Esophagus mucosa (tissue), 1 donor: ENCODE results near the gene TMEM135. TPM values are rescaled to one million over a fixed set of nuclear protein-coding genes. Genes with fewer than 3 reads are reported as not detected.
"Not testable (repeated sequence)": the region's sequence is repeated elsewhere in the genome, so short reads cannot be mapped to it uniquely, and the experiment has no call there.

Source experiments
- ATAC-seq: fragments of 200-7000 bp; cut with Tn5 transposase; one replicate; pipeline ENCODE4 v1.9.1; 2020
- total RNA-seq: library from RNA; stranded (reverse); gene quantifications from one replicate; pipeline ENCODE4 v1.2.4, GENCODE V29; 2023
- donor health status: DM: yes; HTN: yes; CAD: no.

TMEM135 gene
- total RNA-seq, 1 donor from 2014 or later: 14.3 TPM

DNA sequence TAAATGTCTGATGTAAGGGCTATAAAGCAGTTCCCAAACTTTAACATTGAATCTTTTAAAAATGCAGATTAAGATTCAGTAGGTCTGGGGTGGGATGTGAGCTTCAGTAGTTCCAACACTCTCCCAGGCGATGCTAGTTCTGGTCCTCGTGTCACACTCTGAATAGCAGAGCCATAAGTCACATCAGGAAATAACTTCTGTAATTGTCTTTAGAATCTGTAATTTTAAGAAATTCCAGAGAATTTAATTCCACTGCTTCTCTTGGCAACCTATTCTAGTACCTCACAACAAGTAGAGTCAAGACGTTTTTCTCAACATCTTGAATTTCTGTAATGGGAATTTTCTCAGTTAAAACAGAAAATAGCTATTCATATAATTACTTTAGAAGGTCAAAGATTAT, 223.1 kb downstream of the TMEM135 start:
- no peak for ATAC-seq

DNA sequence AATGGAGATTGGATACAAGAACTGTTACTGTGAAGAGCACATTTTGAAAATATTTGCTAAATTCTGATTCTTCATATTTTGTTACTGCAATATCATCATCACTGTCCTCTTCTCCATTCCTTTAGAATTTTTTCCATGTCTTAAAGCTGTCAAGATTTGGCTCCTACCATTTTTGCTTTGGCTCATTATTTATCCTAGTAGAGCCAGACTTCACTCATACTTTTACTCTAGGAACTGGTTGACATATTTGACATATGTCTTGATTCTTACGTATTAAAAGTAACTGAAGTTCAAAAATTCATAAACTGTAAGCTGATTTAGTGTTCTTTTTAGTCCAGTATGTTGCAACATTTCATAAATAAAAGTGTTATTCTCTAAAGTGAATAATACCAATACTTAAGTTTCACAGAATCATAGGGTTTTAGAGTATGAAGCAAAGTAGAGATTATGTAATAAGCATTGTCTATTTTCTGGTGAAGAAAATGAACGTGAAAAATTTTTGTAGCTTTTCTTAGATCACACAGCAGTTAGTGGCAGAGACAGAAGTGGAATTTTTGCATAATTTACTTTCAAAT, 225.6 kb downstream of the TMEM135 start:
- no peak for ATAC-seq

DNA sequence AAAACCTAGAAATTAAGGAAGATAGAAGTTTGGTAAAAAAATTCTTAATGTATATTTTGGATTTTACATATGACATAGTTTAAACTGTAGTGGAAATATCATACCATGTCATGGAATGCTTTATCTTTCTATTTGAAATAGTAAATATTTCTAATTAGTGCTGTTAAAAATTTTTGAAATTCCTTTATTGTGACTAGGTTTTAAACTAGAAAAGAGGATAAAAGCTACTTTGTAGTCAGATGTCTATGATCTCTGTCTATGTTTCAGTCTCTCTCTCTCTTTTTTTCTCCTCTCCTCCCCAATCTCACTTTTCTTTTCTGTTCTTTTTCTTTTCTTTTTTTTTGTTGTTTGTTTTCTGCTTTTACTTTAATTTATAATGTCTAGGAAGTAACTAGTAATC, 226.2 kb downstream of the TMEM135 start:
- ATAC-seq: no peak

DNA sequence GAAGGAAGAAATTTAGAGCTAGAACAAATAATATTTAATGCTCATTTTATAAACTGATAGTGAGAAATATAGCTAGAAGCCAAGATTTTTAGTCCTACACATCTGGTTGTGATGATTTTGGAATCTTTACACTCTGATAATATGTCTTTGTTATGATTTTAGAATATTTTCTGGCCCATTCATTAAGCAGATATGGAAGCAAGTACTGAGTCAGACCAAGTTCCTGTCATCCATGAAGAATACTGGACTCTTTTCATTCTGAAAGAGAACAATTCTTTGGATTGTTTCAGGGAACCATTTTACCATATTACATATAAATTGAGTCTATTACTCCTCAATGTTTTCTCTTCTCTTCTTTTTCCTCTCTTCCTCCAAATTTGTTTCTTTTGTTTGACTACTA, 227.4 kb downstream of the TMEM135 start:
- ATAC-seq: no peak

DNA sequence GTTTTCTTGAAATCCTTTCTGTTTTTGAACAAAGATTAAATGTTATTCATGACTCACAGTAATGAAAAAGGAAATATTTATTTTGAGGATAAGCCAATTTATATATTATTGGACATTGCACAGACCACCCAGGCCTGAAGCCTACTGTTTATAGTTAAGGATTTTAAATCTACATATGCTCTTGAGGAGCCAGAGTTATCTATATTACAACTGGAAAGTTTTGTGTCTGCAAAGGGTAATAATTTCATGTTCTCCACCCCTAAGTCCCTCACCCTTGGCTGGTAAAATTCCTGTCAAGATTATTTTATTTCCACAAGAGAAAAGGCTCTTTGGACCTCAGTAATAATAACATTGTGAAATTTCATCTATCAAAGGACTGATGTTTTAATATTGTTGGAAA, 228.2 kb downstream of the TMEM135 start:
- ATAC-seq: no peak

DNA sequence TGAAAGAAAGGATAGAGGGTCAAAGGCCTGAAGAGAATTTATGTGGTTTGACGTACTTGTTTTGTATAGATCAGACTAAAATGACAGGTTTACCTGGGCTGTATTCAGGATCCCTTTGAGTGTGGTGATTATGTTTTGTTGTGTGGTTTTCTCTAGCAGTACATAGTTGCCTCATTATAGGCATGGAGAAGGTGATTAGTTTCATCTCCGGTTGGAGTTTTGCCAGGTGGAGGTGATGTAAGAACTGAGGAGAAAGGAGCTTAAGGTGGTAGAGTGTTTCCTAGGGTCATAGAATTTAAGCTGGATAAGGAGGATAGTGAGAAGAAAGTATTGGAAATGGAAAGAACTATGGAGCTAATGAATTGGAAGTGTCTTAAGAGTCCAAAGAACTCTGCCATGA, 229.0 kb downstream of the TMEM135 start:
- no peak for ATAC-seq

DNA sequence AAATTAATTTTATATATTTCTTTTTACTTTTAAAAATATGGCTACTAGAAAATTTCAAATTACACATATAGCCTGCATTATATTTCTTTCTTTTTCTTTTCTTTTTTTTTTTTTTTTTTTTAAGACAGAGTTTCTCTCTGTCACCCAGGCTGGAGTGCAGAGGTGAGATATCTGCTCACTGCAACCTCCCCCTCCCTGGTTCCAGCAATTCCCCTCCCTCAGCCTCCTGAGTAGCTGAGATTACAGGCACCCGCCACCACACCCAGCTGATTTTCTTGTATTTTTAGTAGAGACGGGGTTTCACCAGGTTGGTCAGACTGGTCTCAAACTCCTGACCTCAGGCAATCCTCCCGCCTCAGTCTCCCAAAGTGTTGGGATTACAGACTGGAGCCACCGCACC, 234.2 kb downstream of the TMEM135 start:
- ATAC-seq: not testable (repeated sequence)

DNA sequence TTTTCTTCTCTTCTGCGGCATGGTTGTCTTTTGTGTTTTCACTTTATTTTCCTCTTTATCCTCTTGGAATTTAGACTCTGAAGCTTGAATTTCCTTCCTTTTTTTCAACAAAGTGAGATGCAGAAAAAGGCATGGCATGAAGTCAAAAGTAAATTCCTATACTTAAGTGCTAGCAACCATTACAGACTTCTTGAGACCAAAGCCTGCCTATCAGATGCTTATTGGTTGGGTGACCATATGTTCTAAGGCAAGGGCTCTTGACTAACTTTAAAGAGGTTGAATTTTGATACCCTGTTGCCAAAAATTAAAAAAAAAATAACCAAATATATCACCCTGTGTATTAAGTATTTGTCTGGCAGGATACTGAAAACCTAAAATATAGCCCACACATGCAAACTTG, 237.4 kb downstream of the TMEM135 start:
- no peak for ATAC-seq

DNA sequence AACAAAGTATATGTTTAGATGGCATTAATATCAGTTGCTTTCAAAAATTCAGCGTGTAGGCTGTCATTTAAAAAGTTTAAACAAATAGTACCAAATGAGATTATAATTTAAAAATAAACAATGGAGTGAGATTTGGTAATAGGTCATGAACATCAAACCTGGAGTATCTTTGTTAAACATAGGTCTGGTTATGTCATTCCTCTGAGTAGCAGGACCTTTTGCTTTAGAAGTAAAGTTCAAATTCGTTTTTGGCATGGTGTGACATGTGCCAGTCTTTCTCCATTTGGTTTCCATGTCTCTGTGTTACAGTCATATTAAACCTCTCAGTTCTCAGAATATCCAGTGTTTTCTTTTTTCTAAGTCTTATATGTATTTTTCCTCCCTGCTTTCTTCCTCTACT, 242.4 kb downstream of the TMEM135 start:
- ATAC-seq: no peak

DNA sequence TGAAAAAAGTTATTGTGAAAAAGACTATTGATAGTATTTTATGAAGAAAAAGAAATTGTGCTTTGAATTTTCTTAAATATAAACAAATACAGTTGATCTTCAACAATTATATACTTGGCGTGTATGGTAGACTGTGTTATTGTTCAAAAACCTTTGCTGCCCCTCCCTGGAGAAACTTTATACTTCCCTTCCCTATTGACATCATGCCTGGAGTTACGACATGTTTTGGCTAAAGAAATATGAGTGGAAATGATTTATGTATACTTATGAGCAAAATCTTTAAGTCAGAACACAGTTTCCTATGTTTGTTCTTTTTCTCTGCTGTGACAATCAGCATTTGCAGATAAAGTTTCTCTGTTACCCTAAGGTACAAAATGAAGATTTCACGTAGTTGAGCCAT, 243.8 kb downstream of the TMEM135 start:
- ATAC-seq: peak; percentile 57

DNA sequence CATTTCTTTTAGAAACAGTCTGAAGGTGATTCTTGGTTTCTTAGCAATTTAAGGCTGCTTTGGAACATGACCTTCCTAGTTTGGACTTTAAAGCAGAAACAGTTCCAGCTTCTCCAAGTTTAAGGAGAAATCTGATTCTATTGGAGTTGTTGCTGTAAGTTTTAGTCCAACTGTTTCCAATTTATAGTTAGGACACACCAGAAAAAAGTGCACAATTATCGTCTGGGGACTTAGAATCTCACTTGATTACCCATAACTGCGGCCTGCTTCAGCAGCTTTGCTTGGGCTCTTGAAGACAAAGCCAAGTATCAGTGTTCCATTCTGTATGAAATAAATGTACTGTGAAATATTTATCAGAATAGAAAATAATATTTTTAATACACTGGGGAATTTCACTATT, 246.6 kb downstream of the TMEM135 start:
- ATAC-seq: no peak

DNA sequence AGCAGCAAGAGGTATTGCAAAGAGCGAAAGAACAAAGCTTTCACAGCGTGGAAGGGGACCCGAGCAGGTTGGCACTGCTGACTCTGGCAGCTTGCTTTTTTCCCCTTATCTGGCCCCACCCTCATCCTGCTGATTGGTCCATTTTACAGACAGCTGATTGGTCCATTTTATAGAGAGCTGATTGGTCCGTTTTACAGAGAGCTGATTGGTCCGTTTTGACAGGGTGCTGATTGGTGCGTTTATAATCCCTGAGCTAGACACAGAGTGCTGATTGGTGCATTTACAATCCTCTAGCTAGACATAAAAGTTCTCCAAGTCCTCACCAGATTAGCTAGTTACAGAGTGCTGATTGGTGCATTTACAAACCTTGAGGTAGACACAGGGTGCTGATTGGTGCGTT, 247.9 kb downstream of the TMEM135 start:
- ATAC-seq: not testable (repeated sequence)

DNA sequence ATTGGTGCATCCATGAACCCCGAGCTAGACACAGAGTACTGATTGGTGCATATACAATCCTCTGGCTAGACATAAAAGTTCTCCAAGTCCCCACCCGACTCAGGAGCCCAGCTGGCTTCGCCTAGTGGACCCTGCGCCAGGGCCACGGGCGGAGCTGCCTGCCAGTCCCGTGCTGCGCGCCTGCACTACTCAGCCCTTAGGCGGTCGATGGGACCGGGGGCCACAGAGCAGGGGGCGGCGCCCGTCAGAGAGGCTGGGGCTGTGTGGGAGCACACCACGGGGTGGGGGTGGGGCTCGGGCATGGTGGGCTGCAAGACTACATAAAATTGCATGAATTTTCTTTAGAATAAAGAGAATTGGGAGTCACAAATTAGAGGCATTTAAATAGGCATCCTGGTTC, 248.6 kb downstream of the TMEM135 start:
- ATAC-seq: no peak

DNA sequence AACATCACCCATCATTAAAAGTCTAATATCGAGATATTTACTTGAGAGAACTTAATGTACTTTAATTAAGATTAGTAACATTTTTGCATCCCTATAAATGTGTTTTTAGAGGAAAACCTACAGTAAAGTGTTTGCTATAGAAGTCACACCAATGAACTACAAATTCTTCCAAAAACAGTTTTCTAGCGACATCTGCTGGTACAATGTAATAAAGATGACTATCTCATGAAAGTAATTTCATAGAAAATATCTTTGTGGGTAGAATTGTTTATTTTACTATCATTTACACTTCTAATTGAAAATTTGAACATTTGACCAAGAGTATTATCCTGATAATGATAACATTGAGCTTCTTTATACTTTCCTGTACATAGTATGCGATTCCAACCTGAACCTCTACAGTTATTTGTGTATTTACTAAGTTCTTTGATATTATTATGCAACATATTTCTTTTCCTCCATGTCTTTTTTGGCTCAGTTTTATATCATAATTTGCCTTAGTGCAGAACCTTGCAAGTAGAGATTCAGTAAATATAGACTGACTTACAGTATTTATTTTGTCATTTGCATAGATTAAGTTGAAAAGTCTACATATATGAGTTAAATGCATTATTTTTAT, 252.7 kb downstream of the TMEM135 start:
- no peak for ATAC-seq

DNA sequence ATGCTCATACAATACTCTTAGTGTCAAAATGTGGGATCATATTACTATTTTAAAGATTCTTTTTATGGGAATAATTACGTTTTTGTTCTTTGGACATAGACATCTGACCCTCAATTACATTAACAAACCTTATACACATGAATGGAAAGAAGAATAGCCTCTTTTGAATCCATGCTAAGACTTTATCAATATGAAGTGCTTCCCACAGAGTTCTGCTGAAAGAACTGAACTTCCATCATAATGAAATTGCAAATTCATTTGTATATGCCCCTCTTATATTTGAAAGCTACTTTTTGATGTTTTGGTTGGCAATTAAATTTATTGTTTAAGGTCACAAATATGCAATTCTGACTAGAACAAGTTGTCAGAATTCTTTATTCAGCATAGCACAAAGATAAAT, 254.9 kb downstream of the TMEM135 start:
- no peak for ATAC-seq

DNA sequence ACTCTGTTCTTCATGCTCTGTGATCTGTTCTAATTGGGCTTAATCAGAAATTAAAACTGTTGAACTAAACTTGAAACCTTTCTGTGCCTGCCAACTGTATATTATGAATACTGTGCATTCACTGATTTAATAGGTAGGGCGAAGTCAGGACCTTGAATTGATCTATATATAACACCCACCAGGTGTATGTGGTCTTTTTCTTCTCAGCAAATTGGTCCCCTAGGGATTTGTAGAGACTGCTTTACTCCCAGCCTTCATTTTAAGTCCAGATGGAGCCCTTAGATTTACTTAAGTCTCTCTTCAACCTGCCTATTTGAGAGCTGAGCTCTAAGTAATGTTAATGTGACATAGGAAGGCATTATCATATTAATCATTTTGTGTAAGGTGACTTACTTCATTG, 257.5 kb downstream of the TMEM135 start:
- no peak for ATAC-seq

DNA sequence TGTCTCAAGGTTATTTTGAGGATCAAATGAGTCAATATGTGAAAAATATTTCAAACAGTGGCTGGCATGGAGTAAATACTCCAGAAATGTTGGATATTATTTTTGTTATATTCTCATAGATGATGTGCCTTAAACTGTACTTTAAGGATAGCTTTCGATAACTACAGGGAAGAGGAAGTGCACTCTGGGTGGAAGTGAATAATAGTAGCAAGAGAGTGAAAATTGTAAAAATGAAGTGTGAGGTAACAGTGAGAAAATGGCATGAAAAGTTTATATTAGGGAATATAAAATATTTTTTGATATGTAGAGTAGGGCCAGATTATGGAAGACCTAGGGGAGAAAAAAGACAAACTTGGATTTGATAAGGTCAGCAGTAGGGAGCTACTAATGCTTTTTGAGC, 258.9 kb downstream of the TMEM135 start:
- ATAC-seq: no peak

DNA sequence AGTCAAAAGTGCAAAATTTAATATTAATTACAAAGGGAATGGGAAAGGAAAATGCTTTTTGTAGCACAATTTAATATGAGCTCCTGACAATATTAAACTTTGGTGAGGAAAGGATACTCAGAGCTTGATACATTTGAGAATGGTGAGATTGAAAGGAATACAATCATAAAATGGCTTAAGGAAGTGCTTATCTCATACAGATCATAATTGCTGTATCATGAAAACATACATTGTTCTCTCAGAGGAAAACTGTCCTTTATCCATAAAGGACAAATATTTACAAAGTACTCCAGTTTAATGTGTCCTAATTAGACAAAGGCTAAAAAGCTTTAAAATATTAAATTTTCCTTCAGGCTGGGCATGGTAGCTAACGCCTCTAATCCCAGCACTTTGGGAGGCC, 260.4 kb downstream of the TMEM135 start:
- no peak for ATAC-seq

DNA sequence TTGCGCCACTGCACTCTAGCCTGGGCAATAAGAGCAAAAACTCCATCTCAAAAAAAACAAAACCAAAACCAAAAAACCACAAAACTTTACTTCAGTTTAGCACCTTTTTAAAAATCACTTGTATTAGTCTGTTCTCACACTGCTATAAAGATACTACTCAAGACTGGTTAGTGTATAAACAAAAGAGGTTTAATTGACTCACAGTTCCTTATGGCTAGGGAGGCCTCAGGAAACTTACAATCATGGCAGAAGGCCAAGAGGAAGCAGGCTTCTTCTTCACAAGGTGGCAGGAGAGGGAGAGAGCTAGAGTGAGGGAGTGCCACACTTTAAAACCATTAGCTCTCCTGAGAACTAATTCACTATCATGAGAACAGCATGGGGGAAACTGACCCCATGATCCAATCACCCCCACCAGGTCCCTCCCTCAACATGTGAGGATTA, 261.3 kb downstream of the TMEM135 start:
- no peak for ATAC-seq

DNA sequence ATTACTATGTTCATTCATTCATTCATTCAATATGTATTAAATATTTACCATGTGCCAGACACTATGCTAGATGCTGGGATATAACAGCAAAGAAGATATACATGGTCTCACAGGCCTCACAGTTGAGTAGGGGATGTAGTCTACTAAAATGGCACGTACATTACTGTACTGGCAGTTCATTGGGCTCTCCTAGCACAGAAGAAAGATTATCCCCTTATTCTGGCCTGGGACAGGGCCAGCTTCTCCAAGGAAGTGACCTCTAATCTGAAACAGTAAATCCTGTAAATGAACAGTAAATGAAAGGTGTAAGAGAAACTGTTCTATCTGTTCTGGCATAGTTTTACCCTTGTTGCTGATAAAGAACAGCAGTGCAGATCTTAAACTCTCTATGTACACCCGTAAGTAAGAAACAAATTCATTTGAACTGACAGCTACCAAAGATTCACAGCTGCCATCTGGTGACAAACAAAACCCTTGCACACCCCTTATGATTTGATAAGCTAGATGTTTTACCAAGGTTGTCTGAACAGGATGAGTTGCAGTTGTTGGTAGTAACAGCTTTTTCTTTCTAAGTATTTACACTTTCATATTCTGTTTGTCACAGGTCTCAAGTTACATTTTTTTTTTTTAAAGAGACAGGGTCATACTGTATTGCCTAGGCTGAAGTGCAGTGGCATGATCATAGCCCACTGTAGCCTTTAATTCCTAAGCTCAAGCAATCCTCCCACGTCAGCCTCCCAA, 263.1 kb downstream of the TMEM135 start:
- no peak for ATAC-seq

DNA sequence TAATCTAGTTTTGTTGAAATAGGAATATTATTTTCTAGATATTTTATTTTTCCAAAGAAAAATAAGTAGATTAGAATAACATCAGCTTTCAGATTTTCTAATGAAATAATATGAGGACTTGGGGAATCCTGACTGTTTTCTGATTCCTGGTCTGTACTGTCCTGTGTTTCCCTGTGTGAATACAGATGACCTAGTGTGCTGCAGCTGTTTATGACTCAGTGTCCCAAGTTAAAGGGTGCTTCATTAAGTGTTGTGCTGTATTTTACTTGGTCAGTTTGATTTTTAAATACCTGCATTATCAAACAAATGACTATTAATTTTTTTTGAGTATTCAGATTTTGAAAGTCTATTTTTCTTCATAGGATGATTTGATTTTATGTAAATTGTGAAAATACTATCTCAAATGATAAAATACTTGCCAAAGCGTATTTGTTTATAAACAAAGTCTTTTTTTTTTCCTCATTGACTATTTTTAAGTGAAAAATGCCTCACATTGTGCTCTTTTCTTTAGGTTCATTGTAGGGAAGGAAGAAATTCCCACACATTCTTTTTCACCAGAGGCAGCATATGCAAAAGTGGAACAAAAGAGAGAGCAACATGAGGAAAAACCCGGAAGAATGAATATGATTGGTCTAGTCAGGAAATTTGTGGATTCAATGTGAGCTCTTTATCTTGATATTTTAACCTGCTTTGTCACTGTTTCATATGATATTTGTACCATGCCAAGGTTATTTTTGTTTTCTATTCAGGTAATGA, 264.2 kb downstream of the TMEM135 start:
- ATAC-seq: no peak

DNA sequence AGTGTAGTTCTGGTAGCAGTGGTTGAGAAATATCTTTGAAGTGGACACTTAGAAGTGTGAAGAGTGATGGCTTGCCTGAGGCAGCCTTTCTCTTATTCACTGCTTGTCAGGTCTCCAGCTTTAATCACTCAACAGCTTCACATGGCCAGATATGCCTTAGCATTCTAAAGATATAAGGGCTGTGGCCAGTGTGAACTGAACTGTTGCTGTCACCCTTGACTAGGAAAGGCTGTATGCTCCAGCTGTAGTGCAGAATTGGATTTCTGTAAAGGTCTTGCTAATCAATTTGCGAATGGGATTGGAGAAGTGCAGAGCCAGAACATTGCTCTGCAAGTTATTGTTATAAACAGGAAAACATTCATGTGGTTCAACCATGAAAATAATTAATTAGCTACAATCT, 266.7 kb downstream of the TMEM135 start:
- no peak for ATAC-seq

DNA sequence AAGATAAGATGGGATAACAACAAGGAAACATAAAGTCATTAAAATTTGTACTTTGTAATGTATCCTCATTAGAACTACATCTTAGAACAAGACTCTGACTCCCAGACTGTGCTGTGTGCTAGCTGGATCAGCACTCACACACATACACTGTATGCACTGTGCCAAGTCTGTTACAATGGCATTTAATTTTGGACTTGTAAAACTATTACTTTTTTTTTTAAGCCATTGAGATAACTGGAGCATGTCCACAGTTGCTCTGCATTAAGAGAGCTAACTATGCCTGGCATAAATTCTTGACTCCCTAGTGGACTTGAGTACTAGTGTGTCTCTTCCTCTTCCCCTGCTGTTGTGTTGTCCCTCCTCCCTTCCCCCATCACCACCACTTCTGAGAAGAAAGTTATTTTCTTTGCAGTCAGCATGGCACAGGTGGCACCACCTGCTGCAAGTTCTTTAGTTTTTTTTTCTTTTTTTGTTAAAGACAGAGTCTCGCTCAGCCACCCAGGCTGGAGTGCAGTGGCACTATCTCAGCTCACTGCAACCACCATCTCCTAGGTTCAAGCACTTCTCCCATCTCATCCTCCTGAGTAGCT, 268.6 kb downstream of the TMEM135 start:
- no peak for ATAC-seq
